HEK293 (cell line): ENCODE results near the gene ELMO1.

ENCODE experiments used
- CTCF ChIA-PET: fragments of 350-600 bp; formaldehyde crosslinking; extraction: SDS; loops from one replicate; lab custom pipeline; 2021; ENCODE audit warnings: antibody characterized with exemption; lab: Yijun Ruan, JAX
- POLR2A ChIA-PET: fragments of 300-600 bp; formaldehyde crosslinking; extraction: SDS; loops from one replicate; lab custom pipeline; 2020; ENCODE audit warnings: antibody characterized with exemption, inconsistent platforms; lab: Yijun Ruan, JAX
- H3K27ac ChIP-seq: fragments of 200-500 bp; sonication (Bioruptor generic); 2 replicates; pipeline ENCODE4 v1.5.1; 2014; ENCODE audit warnings: low read depth, low read length, control low read depth, inconsistent platforms; ENCODE audit errors: extremely low read depth
- H3K36me3 ChIP-seq, 2 experiments: fragments of 200-500 bp in 1 of 2; sonication (Bioruptor generic) in 1 of 2; 1 replicate in 1 of 2; 2 replicates in 1 of 2; pipeline ENCODE4 v1.5.1; 2014 to 2017; ENCODE audit warnings: inconsistent platforms in 2 of 2, low read length in 2 of 2; ENCODE audit not compliant: control insufficient read depth in 2 of 2, insufficient read depth in 1 of 2
- H3K4me1 ChIP-seq: fragments of 200-500 bp; sonication (Bioruptor generic); 2 replicates; pipeline ENCODE4 v1.5.1; 2014; ENCODE audit warnings: mild to moderate bottlenecking, low read length, inconsistent platforms; ENCODE audit not compliant: control insufficient read depth, insufficient read depth
- H3K4me3 ChIP-seq: 2 replicates; pipeline ENCODE4 v1.5.1; 2011; ENCODE audit warnings: low read depth, mild to moderate bottlenecking, control low read depth, low read length, moderate library complexity
- H3K9me3 ChIP-seq: fragments of 200-500 bp; sonication (Bioruptor generic); 2 replicates; pipeline ENCODE4 v1.5.1; 2014; ENCODE audit warnings: low read depth, low read length, inconsistent platforms; ENCODE audit not compliant: control insufficient read depth, insufficient read depth
- MEIS1 ChIP-seq: sonication (generic); formaldehyde crosslinking; IDR thresholded peaks from 2 replicates; pipeline ENCODE4 v1.8.1; 2022; ENCODE audit warnings: missing genetic modification reagents, mild to moderate bottlenecking, borderline replicate concordance
- OVOL3 ChIP-seq: fragments of 450-650 bp; formaldehyde crosslinking; IDR thresholded peaks from 2 replicates; pipeline ENCODE4 v1.5.1; 2016; ENCODE audit warnings: missing biosample characterization, missing genetic modification characterization
- PATZ1 ChIP-seq: fragments of 450-650 bp; formaldehyde crosslinking; IDR thresholded peaks from 2 replicates; pipeline ENCODE4 v1.5.1; 2016; ENCODE audit warnings: missing biosample characterization, missing genetic modification characterization
- TCF7L2 ChIP-seq: IDR thresholded peaks from 2 replicates; pipeline ENCODE4 v1.6.1; 2011; ENCODE audit warnings: low read depth, mild to moderate bottlenecking, inconsistent platforms, low read length, moderate library complexity, borderline replicate concordance
- ZBTB48 ChIP-seq: fragments of 450-650 bp; formaldehyde crosslinking; IDR thresholded peaks from 2 replicates; pipeline ENCODE4 v1.5.1; 2016; ENCODE audit warnings: missing biosample characterization, missing genetic modification characterization
- ZBTB8A ChIP-seq: fragments of 450-650 bp; formaldehyde crosslinking; IDR thresholded peaks from 2 replicates; pipeline ENCODE4 v1.5.1; 2016; ENCODE audit warnings: missing biosample characterization, missing genetic modification characterization
- ZFP69B ChIP-seq: fragments of 450-650 bp; formaldehyde crosslinking; IDR thresholded peaks from 2 replicates; pipeline ENCODE4 v1.5.1; 2016; ENCODE audit warnings: missing biosample characterization, missing genetic modification characterization
- ZNF10 ChIP-seq: fragments of 450-650 bp; formaldehyde crosslinking; IDR thresholded peaks from 2 replicates; pipeline ENCODE4 v1.5.1; 2017; ENCODE audit warnings: missing biosample characterization, missing genetic modification characterization
- ZNF132 ChIP-seq: fragments of 450-650 bp; formaldehyde crosslinking; IDR thresholded peaks from 2 replicates; pipeline ENCODE4 v1.5.1; 2017; ENCODE audit warnings: missing biosample characterization, missing genetic modification characterization, borderline replicate concordance
- ZNF133 ChIP-seq: fragments of 450-650 bp; formaldehyde crosslinking; IDR thresholded peaks from 2 replicates; pipeline ENCODE4 v1.5.1; 2016; ENCODE audit warnings: missing biosample characterization, missing genetic modification characterization
- ZNF2 ChIP-seq: fragments of 450-650 bp; formaldehyde crosslinking; IDR thresholded peaks from 2 replicates; pipeline ENCODE4 v1.5.1; 2016; ENCODE audit warnings: missing biosample characterization, missing genetic modification characterization
- ZNF202 ChIP-seq: fragments of 450-650 bp; formaldehyde crosslinking; IDR thresholded peaks from 2 replicates; pipeline ENCODE4 v1.5.1; 2016; ENCODE audit warnings: missing biosample characterization, missing genetic modification characterization, borderline replicate concordance
- ZNF292 ChIP-seq: fragments of 450-650 bp; formaldehyde crosslinking; IDR thresholded peaks from 2 replicates; pipeline ENCODE4 v1.5.1; 2016; ENCODE audit warnings: low read depth, missing biosample characterization, missing genetic modification characterization, borderline replicate concordance
- ZNF324 ChIP-seq: fragments of 450-650 bp; formaldehyde crosslinking; IDR thresholded peaks from 2 replicates; pipeline ENCODE4 v1.5.1; 2016; ENCODE audit warnings: missing biosample characterization, missing genetic modification characterization
- ZNF394 ChIP-seq: fragments of 450-650 bp; formaldehyde crosslinking; IDR thresholded peaks from 2 replicates; pipeline ENCODE4 v1.5.1; 2016; ENCODE audit warnings: missing biosample characterization, missing genetic modification characterization, mild to moderate bottlenecking, moderate library complexity, borderline replicate concordance
- ZNF488 ChIP-seq: fragments of 450-650 bp; formaldehyde crosslinking; IDR thresholded peaks from 2 replicates; pipeline ENCODE4 v1.5.1; 2016; ENCODE audit warnings: missing biosample characterization, missing genetic modification characterization
- ZNF521 ChIP-seq: fragments of 450-650 bp; formaldehyde crosslinking; IDR thresholded peaks from 2 replicates; pipeline ENCODE4 v1.5.1; 2017; ENCODE audit warnings: missing biosample characterization, mild to moderate bottlenecking, missing genetic modification characterization
- ZNF555 ChIP-seq: fragments of 450-650 bp; formaldehyde crosslinking; conservative IDR thresholded peaks from 2 replicates; pipeline ENCODE4 v1.5.1; 2017; ENCODE audit warnings: missing biosample characterization, mild to moderate bottlenecking, missing genetic modification characterization, inconsistent platforms
- ZNF571 ChIP-seq: fragments of 450-650 bp; formaldehyde crosslinking; IDR thresholded peaks from 2 replicates; pipeline ENCODE4 v1.5.0; 2017; ENCODE audit warnings: missing biosample characterization, missing genetic modification characterization
- ZNF600 ChIP-seq: fragments of 450-650 bp; formaldehyde crosslinking; IDR thresholded peaks from 2 replicates; pipeline ENCODE4 v1.5.1; 2016; ENCODE audit warnings: missing biosample characterization, missing genetic modification characterization
- ZNF658 ChIP-seq: fragments of 450-650 bp; formaldehyde crosslinking; IDR thresholded peaks from 2 replicates; pipeline ENCODE4; 2016; ENCODE audit warnings: missing biosample characterization, missing genetic modification characterization
- ZNF660 ChIP-seq: fragments of 450-650 bp; IDR thresholded peaks from 2 replicates; pipeline ENCODE4 v1.5.1; 2018; ENCODE audit warnings: missing biosample characterization, mild to moderate bottlenecking, missing genetic modification characterization
- ZNF704 ChIP-seq: fragments of 450-650 bp; formaldehyde crosslinking; IDR thresholded peaks from 2 replicates; pipeline ENCODE4 v1.5.1; 2016; ENCODE audit warnings: missing biosample characterization, missing genetic modification characterization
- ZNF768 ChIP-seq: fragments of 450-650 bp; formaldehyde crosslinking; IDR thresholded peaks from 2 replicates; pipeline ENCODE4 v1.5.1; 2018; ENCODE audit warnings: missing biosample characterization, mild to moderate bottlenecking, missing genetic modification characterization
- ZNF792 ChIP-seq: fragments of 450-650 bp; formaldehyde crosslinking; IDR thresholded peaks from 2 replicates; pipeline ENCODE4 v1.5.1; 2016; ENCODE audit warnings: missing biosample characterization, missing genetic modification characterization
- ZSCAN4 ChIP-seq: fragments of 450-650 bp; formaldehyde crosslinking; IDR thresholded peaks from 2 replicates; pipeline ENCODE4 v1.5.1; 2017; ENCODE audit warnings: missing biosample characterization, missing genetic modification characterization

Gene ELMO1

GRCh38 chr7:37480041-37481031, 31.7 kb upstream of the ELMO1 start:
- no peaks in the 10 kb centered on the region for H3K36me3 ChIP-seq
- H3K9me3 ChIP-seq, result no peaks in the 10 kb centered on the region
- H3K4me1 ChIP-seq, result no peaks in the 10 kb centered on the region
- H3K4me3 ChIP-seq, result no peak overlapping the region
- CTCF ChIA-PET, result interaction anchor here (0.6 kb wide), 1 partner anchor 66 kb away, joined by 4 read pairs; no protein-coding TSS in a partner anchor
- TF ChIP-seq ZNF600 (tag by site-specific recombination) (no peak), TCF7L2 (no peak), ZNF660 (tag by site-specific recombination) (no peak), ZNF768 (tag by site-specific recombination) (no peak), ZNF704 (tag by site-specific recombination) (no peak), ZNF658 (tag by site-specific recombination) (no peak), MEIS1 (no peak), ZNF292 (tag by site-specific recombination) (no peak), ZNF324 (tag by site-specific recombination) (no peak), ZNF133 (tag by site-specific recombination) (no peak), ZBTB48 (no peak), ZNF571 (tag by site-specific recombination) (no peak)
- TF ChIP-seq, all 188 proteins: peak for 0
- POLR2A ChIA-PET, result no interaction called here
- no peak overlapping the region for H3K27ac ChIP-seq

DNA sequence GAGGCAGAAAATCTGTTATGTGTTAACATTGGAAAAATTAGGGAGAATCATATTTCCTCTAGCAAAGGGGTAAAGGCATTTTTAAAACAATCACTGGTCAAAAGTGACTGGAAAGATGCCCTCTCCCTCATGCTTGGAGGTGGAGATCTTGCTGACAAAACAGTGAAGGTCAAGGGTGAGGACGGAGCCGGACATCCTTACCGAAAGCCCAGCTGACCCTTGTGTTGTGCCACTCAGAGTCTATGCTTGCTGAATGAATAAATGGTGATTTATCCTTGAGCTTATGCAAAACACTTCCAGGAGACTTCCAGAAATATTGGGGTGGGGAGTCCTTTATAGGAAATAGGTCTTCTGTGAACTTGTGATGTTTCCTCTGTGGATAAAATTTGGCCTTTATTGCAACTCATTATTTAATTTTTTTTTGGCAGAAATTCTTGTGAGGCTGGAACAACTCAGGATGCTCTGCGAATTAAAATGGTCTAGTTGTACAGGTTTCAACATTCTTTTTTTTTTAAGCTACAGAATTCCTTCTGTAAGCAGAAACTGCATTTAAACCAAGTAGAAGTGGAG, 28.3 kb upstream of the ELMO1 start:
- CTCF ChIA-PET, result interaction anchor here (0.7 to 1.0 kb wide), 2 partner anchors 20 to 77 kb away, joined by 3 read pairs; no protein-coding TSS in a partner anchor
- H3K9me3 ChIP-seq, result no peaks in the 10 kb centered on the region
- H3K36me3 ChIP-seq, result no peaks in the 10 kb centered on the region
- POLR2A ChIA-PET, result no interaction called here
- H3K27ac ChIP-seq, result no peak overlapping the region
- H3K4me3 ChIP-seq, result no peak overlapping the region
- no peak for TF ChIP-seq ZBTB8A (tag by site-specific recombination)
- TF ChIP-seq ZNF394 (tag by site-specific recombination), result no peak
- TF ChIP-seq ZFP69B (tag by site-specific recombination), result no peak
- no peak for TF ChIP-seq ZNF792
- TF ChIP-seq, all 188 proteins: peak for 0
- no peaks in the 10 kb centered on the region for H3K4me1 ChIP-seq

DNA sequence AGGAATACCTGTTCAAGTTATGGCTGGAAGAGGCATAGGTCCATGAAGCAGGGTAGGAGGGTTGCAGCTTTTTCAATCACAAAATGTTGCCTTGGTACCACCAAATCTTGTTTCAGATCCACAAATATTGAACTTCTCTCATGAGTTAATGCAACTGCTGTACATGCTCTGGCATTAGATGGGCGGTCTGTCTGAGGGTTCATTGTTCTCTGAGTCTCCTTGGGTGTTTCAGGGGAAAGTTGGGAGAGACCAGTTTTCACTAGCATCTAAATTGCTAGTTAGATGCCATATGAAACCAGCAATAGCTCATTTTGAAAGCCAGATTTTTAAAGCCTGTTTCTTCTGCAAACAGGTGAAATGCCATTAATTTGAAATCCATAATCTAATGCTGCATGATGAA, 27.8 kb upstream of the ELMO1 start:
- ChIA-PET CTCF (interaction anchor here (1.0 to 2.9 kb wide), 2 partner anchors 19 to 20 kb away, joined by 3 to 13 read pairs; no protein-coding TSS in a partner anchor), POLR2A (no interaction called here)
- TF ChIP-seq ZNF202 (no peak), ZNF555 (tag by site-specific recombination) (no peak), ZSCAN4 (tag by site-specific recombination) (no peak), ZNF488 (no peak), OVOL3 (tag by site-specific recombination) (no peak), ZNF133 (tag by site-specific recombination) (no peak), PATZ1 (tag by site-specific recombination) (no peak), ZNF2 (tag by site-specific recombination) (no peak), ZNF521 (no peak), ZNF10 (tag by site-specific recombination) (no peak), ZNF132 (tag by site-specific recombination) (no peak)

More for the DNA sequence above, 27.8 kb upstream of the ELMO1 start:
- H3K27ac ChIP-seq, result no peak overlapping the region
- no peak overlapping the region for H3K4me3 ChIP-seq
- no peaks in the 10 kb centered on the region for H3K4me1 ChIP-seq
- H3K9me3 ChIP-seq, result no peaks in the 10 kb centered on the region
- no peaks in the 10 kb centered on the region for H3K36me3 ChIP-seq
